HG03095 (cell line): ENCODE data around the gene NOVA2.

Source experiments
- ATAC-seq: cut with Tn5 transposase; IDR thresholded peaks from one replicate; pipeline ENCODE4 v1.9.1; 2021; ENCODE audit warnings: moderate library complexity; ENCODE audit not compliant: unreplicated experiment

Gene NOVA2

GRCh38 chr19:45929247-45929646 lies 44.4 kb downstream of the NOVA2 start:
- no peak for ATAC-seq

GRCh38 chr19:45927565-45928261 lies 46.0 kb downstream of the NOVA2 start:
- ATAC-seq, result no peak

- no peak for ATAC-seq
These were observed 48.7 kb downstream of the NOVA2 start for GRCh38 chr19:45924891-45925447.

- no peak for ATAC-seq
These were observed 51.4 kb downstream of the NOVA2 start for GRCh38 chr19:45922281-45922680.

- ATAC-seq, result no peak
These were observed 53.2 kb downstream of the NOVA2 start for GRCh38 chr19:45920458-45920857.

GRCh38 chr19:45919678-45920077 lies 54.0 kb downstream of the NOVA2 start:
- ATAC-seq, result no peak

GRCh38 chr19:45918721-45919120 lies 54.9 kb downstream of the NOVA2 start:
- ATAC-seq, result no peak

- ATAC-seq, result no peak
These were observed 56.1 kb downstream of the NOVA2 start for GRCh38 chr19:45917421-45918091.

GRCh38 chr19:45913874-45914830 lies 59.5 kb downstream of the NOVA2 start, which contains the start of gene NANOS2:
NANOS2 (minus strand) TSS chr19:45914778; CDS start chr19:45914693, 85 bp downstream.
- no peak for ATAC-seq

GRCh38 chr19:45911291-45911690 lies 62.4 kb downstream of the NOVA2 start:
- ATAC-seq, result no peak

GRCh38 chr19:45908956-45909355 lies 64.7 kb downstream of the NOVA2 start:
- ATAC-seq, result no peak

- ATAC-seq, result no peak
These were observed 67.4 kb downstream of the NOVA2 start for GRCh38 chr19:45906221-45906620.

- ATAC-seq, result no peak
These were observed 68.7 kb downstream of the NOVA2 start for GRCh38 chr19:45905011-45905410.

- ATAC-seq, result peak; percentile 68
These were observed 70.7 kb downstream of the NOVA2 start for GRCh38 chr19:45902651-45903625.

- ATAC-seq, result no peak
These were observed 71.6 kb downstream of the NOVA2 start, which contains the start of gene MYPOP for GRCh38 chr19:45901912-45902650. MYPOP (minus strand) TSS chr19:45902613; CDS start chr19:45901773, 840 bp downstream.

GRCh38 chr19:45901432-45901911 lies 72.2 kb downstream of the NOVA2 start:
- ATAC-seq, result no peak

- ATAC-seq, result no peak
These were observed 72.8 kb downstream of the NOVA2 start for GRCh38 chr19:45900738-45901431.

GRCh38 chr19:45899919-45900589 lies 73.6 kb downstream of the NOVA2 start:
- no peak for ATAC-seq
